Endothelial cell of umbilical vein (primary cell): ENCODE data around the gene AGMO. TPM values are rescaled to one million over a fixed set of nuclear protein-coding genes. Genes with fewer than 3 reads are reported as not detected.

Experiments used
- BruUV-seq: library from RNA; stranded (reverse); fragments of 400-500 nt; replicated peaks from 2 replicates; lab custom pipeline; 2021; lab: Mats Ljungman, UMichigan
- CTCF ChIA-PET: fragments of 300-600, 350-600 bp; sonication (Branson Sonifier 250); formaldehyde crosslinking; loops from one replicate; lab custom pipeline; 2021; ENCODE audit warnings: antibody characterized with exemption, inconsistent platforms; lab: Charles Lee
- POLR2A ChIA-PET: fragments of 300-600, 350-600 bp; sonication (Branson Sonifier 250); formaldehyde crosslinking; loops from one replicate; lab custom pipeline; 2021; ENCODE audit warnings: antibody characterized with exemption, inconsistent platforms; lab: Charles Lee
- DNase-seq: peaks from one replicate; pipeline ENCODE4 v3.0.0-alpha.2; 2011; ENCODE audit warnings: low read depth, low spot score
- FAIRE-seq: peaks from 2 replicates; lab custom pipeline; 2011; peaks lifted over from hg19 to GRCh38; lab: Jason Lieb, UNC
- H2AFZ ChIP-seq: 2 replicates; pipeline ENCODE4 v1.6.0; 2012; ENCODE audit warnings: low read depth, low read length, control low read depth, inconsistent platforms
- H3K27ac ChIP-seq: 2 replicates; pipeline ENCODE4 v1.5.1; 2011; ENCODE audit warnings: low read depth, mild to moderate bottlenecking, control low read depth, low read length, moderate library complexity; ENCODE audit not compliant: insufficient read depth
- H3K27me3 ChIP-seq, 2 experiments: 2 replicates each; pipeline versions ENCODE4 v1.6.0 to v1.6.1; 2011; ENCODE audit warnings: low read length in 2 of 2, mixed read lengths in 1 of 2; ENCODE audit not compliant: control insufficient read depth in 2 of 2, insufficient read depth in 2 of 2
- H3K36me3 ChIP-seq, 2 experiments: 2 replicates in 1 of 2; 3 replicates in 1 of 2; pipeline ENCODE4 v1.5.1; 2011; ENCODE audit warnings: low read length in 2 of 2, mild to moderate bottlenecking in 1 of 2, moderate library complexity in 1 of 2; ENCODE audit not compliant: control insufficient read depth in 2 of 2, insufficient read depth in 2 of 2; ENCODE audit errors: extremely low read depth in 1 of 2
- H3K4me1 ChIP-seq: 3 replicates; pipeline ENCODE4 v1.5.1; 2011; ENCODE audit warnings: mild to moderate bottlenecking, low read length; ENCODE audit not compliant: control insufficient read depth, insufficient read depth; ENCODE audit errors: extremely low read depth
- H3K4me2 ChIP-seq: 2 replicates; pipeline ENCODE4 v1.6.1; 2011; ENCODE audit warnings: low read length, control low read depth, mixed read lengths; ENCODE audit not compliant: insufficient read depth
- H3K4me3 ChIP-seq, 3 experiments: fragments of 200-600 bp in 1 of 3; sonication (generic), shearing (Covaris generic) in 1 of 3; replicated peaks in 1 of 3; 2 replicates each; pipeline ENCODE4 v1.5.1; 2011 to 2016; ENCODE audit warnings: control low read depth in 3 of 3, low read length in 3 of 3, mild to moderate bottlenecking in 2 of 3, inconsistent platforms in 1 of 3, low read depth in 1 of 3, moderate library complexity in 1 of 3; ENCODE audit not compliant: insufficient read depth in 1 of 3
- H3K79me2 ChIP-seq: 2 replicates; pipeline ENCODE4 v1.6.0; 2012; ENCODE audit warnings: low read length, inconsistent platforms; ENCODE audit not compliant: control insufficient read depth, insufficient read depth
- H3K9ac ChIP-seq: replicated peaks from 2 replicates; pipeline ENCODE3; 2011; ENCODE audit warnings: low read length, control low read depth; ENCODE audit not compliant: insufficient read depth; ENCODE audit errors: extremely low read depth
- H3K9me1 ChIP-seq: replicated peaks from 3 replicates; pipeline ENCODE4 v1.6.0; 2011; ENCODE audit warnings: mild to moderate bottlenecking, low read length; ENCODE audit not compliant: control insufficient read depth, insufficient read depth; ENCODE audit errors: extremely low read depth
- H3K9me3 ChIP-seq: replicated peaks from 2 replicates; pipeline ENCODE4 v1.5.1; 2012; ENCODE audit warnings: low read length, inconsistent platforms; ENCODE audit not compliant: control insufficient read depth, insufficient read depth
- H4K20me1 ChIP-seq: replicated peaks from 2 replicates; pipeline ENCODE3; 2011; ENCODE audit warnings: mild to moderate bottlenecking, low read length; ENCODE audit not compliant: control insufficient read depth, insufficient read depth; ENCODE audit errors: extremely low read depth
- CTCF ChIP-seq, 2 donors: IDR thresholded peaks; 1 replicate in 1 of 2; 2 replicates in 1 of 2; pipeline ENCODE4 v1.5.1; 2011; ENCODE audit warnings: low read length in 2 of 2, mild to moderate bottlenecking in 2 of 2, moderate library complexity in 2 of 2, control low read depth in 1 of 2, inconsistent platforms in 1 of 2, low read depth in 1 of 2; ENCODE audit not compliant: insufficient read depth in 1 of 2; ENCODE audit errors: extremely low read depth in 1 of 2
- EZH2 ChIP-seq: IDR thresholded peaks from 2 replicates; pipeline ENCODE4 v1.6.1; 2012; ENCODE audit warnings: borderline replicate concordance, low read depth, mild to moderate bottlenecking, moderate library complexity, low read length, inconsistent platforms; ENCODE audit not compliant: severe bottlenecking
- FOS ChIP-seq: IDR thresholded peaks from 2 replicates; pipeline ENCODE4 v1.6.1; 2011; ENCODE audit warnings: mild to moderate bottlenecking, low read length, moderate library complexity, borderline replicate concordance; ENCODE audit not compliant: insufficient read depth
- GATA2 ChIP-seq: IDR thresholded peaks from 2 replicates; pipeline ENCODE4 v1.7.0; 2011; ENCODE audit warnings: low read depth, mild to moderate bottlenecking, moderate library complexity, mixed read lengths, low read length; ENCODE audit not compliant: insufficient read length, insufficient read depth
- JUN ChIP-seq: IDR thresholded peaks from 2 replicates; pipeline ENCODE4 v1.6.1; 2011; ENCODE audit warnings: borderline replicate concordance, low read depth; ENCODE audit not compliant: insufficient read length, insufficient read depth
- MAX ChIP-seq: IDR thresholded peaks from 2 replicates; pipeline ENCODE4 v1.6.1; 2011; ENCODE audit not compliant: insufficient read depth, insufficient read length
- MYC ChIP-seq: IDR thresholded peaks from one replicate; pipeline ENCODE4 v1.6.1; 2011; ENCODE audit warnings: mild to moderate bottlenecking, low read depth, low read length
- POLR2A ChIP-seq: IDR thresholded peaks from 2 replicates; pipeline ENCODE4 v1.6.1; 2012; ENCODE audit warnings: low read depth, mild to moderate bottlenecking, control low read depth, low read length
- POLR2AphosphoS5 ChIP-seq: IDR thresholded peaks from 2 replicates; pipeline ENCODE4 v1.6.1; 2012; ENCODE audit warnings: low read depth, mild to moderate bottlenecking, control low read depth, low read length, moderate library complexity; ENCODE audit not compliant: insufficient read depth
- dilution Hi-C: fragments of 300-500 bp; cut with MboI; formaldehyde crosslinking; loops from one replicate; pipeline ENCODE4 v1.15.0; 2019; ENCODE audit warnings: low sequenced_read_pairs; ENCODE audit not compliant: extremely low pct_ligation_motif_present
- intact Hi-C: fragments of 100-400 bp; cut with micrococcal nuclease; formaldehyde crosslinking; loops from one replicate; pipeline ENCODE4 v1.10.0; 2022
- polyA plus RNA-seq, 4 experiments: library from polyadenylated mRNA; depleted of rRNA in 3 of 4; stranded (reverse) in 3 of 4; unstranded in 1 of 4; fragments of >200 nt; gene quantifications; 2 replicates each; pipeline versions ENCODE4 v1.2.1 to v1.2.3, GENCODE V29; 2011 to 2012; ENCODE audit warnings: missing spikeins in 1 of 4
- total RNA-seq: library from RNA; stranded (reverse); gene quantifications from 2 replicates; pipeline ENCODE4 v1.2.3, GENCODE V29; 2021

The AGMO gene
- total and polyA plus RNA-seq, 2 donors (not counting 3 experiments of a cell fraction or from before 2014, with no cell fraction given), result 0.23 to 0.40 TPM

GRCh38 chr7:15504351-15504750 lies 57.5 kb downstream of the AGMO start:
- ChIA-PET POLR2A (no interaction called here), CTCF (interaction anchor here (0.6 to 1.4 kb wide), 2 partner anchors 182 to 217 kb away, joined by 3 to 5 read pairs; partner anchors contain the start of gene MEOX2)
- H2AFZ ChIP-seq, result peak overlapping the region; percentile 27
- H3K27me3 ChIP-seq, result no peaks in the 10 kb centered on the region
- no peaks in the 10 kb centered on the region for H4K20me1 ChIP-seq
- intact Hi-C loops (loop anchor here (1.0 to 10.0 kb wide), 11 partner anchors 51 to 567 kb away; no protein-coding TSS in a partner anchor), dilution Hi-C loops (no loop called here)
- no peak overlapping the region for H3K4me3 ChIP-seq
- peak overlapping the region; percentile 71 for H3K27ac ChIP-seq
- no peaks in the 10 kb centered on the region for H3K36me3 ChIP-seq
- DNase-seq, result peak; percentile 93
- H3K9me3 ChIP-seq, result no peaks in the 10 kb centered on the region
- H3K4me2 ChIP-seq, result peak overlapping the region; percentile 87
- peaks cover 60% of the 10 kb centered on the region for H3K4me1 ChIP-seq
- FAIRE-seq, result peak; percentile 59
- H3K79me2 ChIP-seq, result no peaks in the 10 kb centered on the region
- H3K9me1 ChIP-seq, result no peaks in the 10 kb centered on the region
- H3K9ac ChIP-seq, result peak overlapping the region; percentile 60
- no TSS peak for BruUV-seq
- TF ChIP-seq JUN (peak; percentile 53), GATA2 (peak; percentile 56), MYC (no peak), CTCF (IDR thresholded peaks at IDR 0.05; ENCODE audit: extremely low read depth in 1 of 2, insufficient read depth in 1 of 2, low read depth in 1 of 2, low read length in 2 of 2) (no peak), EZH2 (no peak), POLR2AphosphoS5 (peak; percentile 45), POLR2A (peak; percentile 64), MAX (no peak), FOS (peak; percentile 22)
